SW480 (cell line): ENCODE results near the gene SPOCK1.
"Not testable (repeated sequence)": the region's sequence is repeated elsewhere in the genome, so short reads cannot be mapped to it uniquely, and the experiment has no call there.

ENCODE experiments used
- DNase-seq: peaks from one replicate; pipeline ENCODE4 v3.0.0-alpha.2; 2016; ENCODE audit warnings: low spot score

SPOCK1 gene

DNA sequence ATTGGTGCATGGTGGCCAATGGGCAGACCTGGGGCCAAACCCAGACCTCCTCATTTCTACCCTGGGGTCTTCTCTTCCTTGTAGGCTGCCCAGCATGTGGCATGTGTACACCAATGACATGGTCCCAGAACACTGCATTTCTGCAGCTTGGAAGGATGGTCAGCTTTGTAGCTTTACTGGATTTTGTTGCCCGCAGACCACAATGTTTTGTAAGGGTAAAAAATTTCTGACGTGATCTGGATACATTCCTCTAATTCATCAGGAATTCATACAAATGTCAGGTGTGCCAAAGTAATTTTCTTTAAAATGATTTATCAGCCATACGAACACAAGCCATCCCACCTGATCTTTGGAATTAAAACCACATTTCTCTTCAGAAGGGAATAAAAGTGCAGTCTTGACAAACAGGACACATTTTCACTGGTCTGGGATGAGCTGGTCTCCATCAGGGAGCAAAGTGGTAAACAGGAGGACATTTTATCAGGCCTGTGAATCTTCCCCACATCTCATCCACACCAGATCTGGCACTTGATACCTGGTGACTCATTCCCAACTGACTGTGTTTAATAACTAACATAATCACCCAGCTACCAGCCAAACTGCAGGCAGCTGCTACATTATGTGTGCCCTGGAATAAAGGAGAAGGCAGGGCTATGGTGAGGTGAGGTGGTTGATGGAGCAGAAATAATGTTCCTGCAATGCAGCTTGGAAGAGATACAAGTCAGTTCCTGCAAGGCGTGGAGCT lies 103.9 kb downstream of the SPOCK1 start:
- no peak for DNase-seq

DNA sequence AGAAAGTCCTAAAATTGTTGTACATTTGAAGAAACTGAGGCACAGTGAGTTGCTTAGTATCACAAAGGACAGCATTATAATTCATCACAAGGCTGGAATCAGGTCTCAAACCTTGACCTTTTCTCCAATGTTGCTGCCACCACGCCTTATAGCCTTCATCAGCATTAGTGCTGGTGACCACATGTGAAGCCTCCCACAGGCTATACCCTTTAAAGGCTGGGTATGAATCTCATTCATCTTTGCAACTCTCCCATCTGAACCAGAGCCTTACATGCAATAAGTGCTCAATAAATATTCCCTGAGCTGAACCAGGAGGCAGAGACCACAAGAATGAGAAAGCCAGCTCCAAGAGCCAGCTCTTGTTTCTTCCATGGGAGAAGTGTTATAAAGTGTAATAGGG lies 104.7 kb downstream of the SPOCK1 start:
- DNase-seq, result no peak

DNA sequence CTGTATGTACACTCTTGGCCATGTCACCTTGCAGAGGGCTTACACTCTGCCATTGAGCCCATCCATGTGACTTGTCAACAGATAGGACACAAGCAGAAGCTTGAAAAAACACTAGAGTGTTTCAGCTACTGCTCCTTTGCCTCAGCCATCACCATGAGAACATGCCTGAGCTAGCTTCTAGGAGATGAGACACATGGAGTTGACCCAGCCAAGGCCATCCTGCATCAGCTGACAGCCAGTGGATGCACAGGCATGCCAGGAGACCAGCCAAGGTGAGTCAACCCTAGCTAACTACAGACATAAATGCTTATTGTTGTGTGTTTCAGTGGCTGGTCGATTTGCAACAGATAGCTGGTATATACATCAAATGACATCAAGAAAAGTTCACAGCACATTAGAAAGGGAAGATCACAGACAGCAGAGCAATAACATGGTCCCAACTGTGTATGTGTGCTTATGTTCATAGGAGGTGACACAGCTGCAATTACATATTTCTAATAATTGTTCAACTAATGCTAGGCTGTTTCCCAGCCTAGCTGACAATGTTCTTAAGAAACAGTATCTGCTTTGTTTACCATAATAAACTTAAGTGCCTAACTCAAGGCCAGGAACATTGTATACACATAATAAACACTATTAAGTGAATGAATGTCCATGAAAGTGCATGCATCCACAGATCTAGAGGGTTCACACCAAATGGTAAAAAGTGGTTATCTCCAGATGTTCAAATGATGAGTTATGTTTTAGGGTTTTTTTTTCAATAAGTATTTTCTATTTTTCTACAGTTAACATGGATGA lies 105.7 kb downstream of the SPOCK1 start:
- no peak for DNase-seq

DNA sequence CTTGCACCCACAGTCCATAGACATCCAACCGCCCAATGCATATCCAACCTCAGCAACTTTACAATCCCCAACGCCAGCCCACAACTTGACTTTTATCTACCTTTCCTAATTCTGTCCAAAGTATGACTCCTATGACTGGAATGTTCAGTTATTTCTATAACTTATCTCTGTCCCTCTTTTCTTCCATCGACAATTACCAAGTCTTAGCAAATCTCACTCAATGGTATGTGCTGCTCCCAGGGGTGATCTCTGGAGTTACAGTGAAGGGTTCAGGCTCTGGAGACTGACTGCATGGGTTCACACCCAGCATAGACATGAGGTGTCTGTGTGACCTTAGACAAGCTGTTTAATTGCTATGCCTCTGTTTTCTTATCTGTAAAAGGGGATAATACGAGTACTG lies 106.9 kb downstream of the SPOCK1 start:
- no peak for DNase-seq

DNA sequence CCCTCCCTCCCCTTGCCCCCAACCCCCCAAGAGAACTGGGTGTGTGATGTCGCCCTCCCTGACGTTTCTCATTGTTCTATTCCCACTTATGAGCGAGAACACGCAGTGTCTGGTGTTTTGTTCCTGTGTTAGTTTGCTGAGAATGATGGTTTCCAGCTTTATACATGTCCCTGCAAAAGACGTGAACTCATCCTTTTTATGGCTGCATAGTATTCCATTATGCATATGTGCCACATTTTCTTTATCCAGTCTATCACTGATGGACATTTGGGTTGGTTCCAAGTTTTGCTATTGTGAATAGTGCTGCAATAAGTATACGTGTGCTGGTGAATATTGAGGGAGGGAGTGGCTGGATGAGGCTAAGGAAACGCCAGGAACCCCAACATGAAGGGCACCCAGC lies 108.1 kb downstream of the SPOCK1 start:
- DNase-seq, result not testable (repeated sequence)

DNA sequence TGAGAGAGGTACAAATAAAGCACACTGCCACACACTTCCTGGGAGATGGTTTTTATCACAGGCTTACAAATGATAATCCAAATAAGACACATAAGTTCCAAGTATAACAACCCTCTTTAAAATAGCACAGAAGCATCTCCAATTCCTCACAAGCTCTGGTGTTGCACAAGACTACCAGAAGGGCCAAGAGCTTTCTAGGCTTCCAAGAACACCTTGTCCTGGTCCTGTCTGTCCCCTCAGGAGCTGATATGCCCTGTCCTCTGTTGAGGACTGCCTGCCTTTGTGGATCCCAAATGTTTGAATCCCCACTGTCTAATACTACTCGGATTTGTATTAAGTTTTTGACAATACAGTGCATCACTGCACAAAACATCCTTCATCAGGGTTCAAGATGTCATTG lies 110.1 kb downstream of the SPOCK1 start:
- DNase-seq, result no peak

DNA sequence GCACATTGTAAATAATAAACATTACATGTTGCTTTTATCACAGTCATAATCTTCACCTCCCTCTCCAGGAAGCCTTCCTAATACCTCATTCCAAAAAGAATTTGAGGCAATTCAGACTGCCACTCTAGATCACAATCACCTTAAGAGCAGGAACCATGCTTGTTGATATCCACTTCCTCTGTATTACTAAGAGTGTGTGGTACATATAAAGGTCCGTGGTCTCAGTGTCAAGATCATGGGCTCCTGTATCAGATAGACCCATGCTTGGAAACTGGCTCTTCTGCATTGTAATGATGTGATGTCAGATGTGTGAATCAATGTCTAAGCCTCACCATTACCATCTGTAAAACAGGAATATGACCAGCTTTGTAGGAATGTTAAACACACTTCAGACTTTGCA lies 114.1 kb downstream of the SPOCK1 start:
- DNase-seq, result no peak

DNA sequence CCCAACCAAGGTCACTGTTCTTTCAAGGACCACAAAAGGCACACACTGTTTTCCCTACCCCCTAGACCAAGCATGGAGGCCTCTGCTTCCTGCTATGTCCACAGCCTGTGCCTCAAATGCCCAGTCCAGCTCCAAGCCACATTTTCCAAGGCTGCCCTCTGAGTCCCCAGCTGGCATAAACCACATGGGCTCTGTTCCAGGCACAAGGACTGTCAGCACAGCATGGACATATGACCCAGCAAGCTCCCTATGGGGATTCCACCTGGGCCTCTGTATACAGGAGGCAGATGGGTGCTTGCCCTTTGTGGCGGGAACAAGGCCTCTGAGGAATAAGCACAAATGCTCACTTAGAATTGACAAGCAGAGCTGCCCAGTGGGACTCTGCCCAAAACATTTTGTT lies 115.2 kb downstream of the SPOCK1 start:
- no peak for DNase-seq

DNA sequence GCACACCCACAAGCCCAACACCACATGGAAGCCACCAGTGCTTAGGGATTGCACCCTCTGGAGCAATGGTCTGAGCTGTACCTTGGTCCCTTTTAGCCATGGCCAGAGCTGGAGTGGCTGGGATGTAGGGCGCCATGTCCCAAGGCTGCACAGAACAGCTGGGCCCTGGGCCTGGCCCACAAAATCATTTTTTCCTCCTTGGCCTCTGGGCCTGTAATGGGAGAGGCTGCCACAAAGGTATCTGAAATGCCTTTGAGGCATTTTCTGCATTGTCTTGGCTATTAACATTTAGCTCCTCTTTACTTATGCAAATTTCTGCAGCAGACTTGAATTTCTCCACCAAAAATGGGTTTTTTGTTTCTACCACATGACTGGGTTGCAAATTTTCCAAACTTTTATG lies 117.6 kb downstream of the SPOCK1 start:
- no peak for DNase-seq

DNA sequence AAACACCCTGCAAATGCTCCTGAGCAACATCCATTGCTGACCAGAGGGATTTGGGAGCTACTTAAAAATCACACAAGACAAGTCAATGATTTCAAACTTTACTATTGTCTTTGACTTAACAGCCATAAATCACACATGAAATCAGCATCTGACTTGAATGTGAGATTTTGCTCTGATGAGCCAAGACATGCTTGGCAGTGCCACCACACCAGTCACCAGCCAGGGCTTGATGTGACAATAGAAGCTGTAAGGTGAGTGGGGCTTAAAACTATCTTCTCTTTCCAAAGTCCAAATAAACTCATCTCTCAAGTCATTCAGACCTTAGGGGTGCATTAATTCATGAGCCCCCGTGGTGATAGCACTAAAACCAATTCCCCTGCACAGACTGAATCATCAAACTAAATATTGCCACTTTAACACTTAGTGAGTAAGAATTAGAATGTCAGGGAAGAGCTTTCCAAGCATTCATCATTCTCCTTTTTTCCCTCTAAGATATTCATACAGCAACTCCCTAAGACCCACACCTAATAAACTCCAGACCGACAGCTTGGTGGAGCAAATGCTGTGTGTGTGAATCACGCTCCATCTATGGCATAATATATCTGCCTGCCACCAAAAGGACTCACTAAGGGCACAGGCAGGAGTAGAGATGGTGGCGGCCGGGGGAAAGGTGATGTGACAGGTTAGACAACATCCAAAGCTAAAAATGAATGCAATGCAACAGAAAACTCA lies 119.4 kb downstream of the SPOCK1 start:
- DNase-seq, result no peak

DNA sequence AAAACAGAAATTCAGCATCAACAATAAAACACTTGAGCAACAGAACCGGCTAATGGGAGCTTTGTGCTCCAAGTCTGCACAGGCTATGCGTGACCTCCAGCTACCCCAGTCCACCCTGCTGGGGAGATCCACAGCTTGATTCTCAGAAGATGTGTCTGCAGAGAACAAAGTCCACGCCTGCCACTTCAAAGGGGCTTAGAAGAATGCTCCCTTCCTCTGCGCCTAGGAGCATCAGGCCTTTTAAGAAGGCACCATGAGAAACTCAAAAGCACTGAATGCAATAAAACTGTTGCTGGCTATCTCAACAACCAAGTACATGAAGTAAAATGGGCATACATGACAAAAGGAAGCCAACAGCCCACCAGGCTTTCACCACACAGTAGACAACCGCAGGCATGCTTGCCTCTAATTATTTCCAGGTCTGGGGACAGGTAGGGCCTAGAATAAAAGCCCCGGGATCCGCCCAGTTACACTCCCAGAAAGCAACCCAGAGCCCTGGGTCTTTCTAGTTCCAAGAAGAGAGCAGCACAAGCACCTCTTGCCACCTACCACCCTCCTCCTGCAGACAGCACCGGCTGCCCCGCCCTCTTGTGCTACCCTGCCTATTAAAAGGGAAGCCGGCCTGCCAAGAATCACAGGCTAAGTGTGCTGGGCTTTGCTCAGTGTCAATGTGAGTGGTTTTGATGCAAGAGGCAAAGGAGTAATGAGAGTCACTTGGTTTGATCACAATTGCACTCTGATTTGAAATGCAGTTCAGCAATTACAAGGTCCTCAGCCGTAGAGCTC lies 123.2 kb downstream of the SPOCK1 start:
- no peak for DNase-seq

DNA sequence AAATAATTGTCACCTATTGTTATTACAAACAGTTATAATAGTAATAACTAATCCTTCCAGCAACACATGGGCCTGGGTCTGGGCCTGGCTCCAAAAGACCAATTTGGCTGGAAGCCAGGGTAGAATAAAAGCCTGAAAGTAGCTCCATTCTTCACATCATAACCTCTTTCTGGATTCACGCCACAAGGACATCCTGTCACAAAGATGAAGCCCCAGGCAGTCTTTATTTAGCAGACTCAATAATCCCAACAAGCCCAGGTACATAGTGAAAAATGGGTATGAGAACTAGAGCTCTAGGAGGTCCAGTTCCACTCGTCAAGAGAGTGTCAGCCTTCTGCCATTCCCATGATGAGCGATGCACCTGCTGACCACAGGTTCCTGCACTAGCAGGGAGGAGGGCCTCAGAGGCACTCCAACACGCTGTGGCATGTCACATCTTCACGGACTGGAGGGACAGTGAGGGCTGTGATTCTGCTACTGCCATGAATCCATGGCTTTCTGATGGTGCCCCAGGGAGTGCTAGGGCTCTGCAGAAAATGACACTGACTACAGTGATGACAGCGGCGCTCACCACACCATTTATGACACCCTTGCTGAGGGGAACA lies 124.9 kb downstream of the SPOCK1 start:
- DNase-seq, result no peak

DNA sequence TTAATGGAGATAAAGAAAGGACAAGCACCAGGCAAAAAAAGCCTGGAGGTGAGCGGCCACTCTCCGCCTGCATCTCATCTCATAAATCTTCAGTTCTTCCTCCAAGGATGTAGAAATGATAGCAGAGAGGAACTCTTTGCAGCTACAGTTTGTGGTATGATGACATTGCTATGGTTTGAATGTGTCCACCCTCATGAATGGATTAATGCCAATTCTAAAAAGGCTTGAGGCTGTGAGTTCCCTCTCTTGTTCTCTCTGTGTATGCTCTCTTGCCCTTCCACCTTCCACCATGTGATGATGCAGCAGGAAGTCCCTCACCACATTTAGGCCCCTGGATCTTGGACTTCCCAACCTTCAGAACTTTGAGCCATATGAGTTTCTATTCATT lies 126.4 kb downstream of the SPOCK1 start:
- no peak for DNase-seq

DNA sequence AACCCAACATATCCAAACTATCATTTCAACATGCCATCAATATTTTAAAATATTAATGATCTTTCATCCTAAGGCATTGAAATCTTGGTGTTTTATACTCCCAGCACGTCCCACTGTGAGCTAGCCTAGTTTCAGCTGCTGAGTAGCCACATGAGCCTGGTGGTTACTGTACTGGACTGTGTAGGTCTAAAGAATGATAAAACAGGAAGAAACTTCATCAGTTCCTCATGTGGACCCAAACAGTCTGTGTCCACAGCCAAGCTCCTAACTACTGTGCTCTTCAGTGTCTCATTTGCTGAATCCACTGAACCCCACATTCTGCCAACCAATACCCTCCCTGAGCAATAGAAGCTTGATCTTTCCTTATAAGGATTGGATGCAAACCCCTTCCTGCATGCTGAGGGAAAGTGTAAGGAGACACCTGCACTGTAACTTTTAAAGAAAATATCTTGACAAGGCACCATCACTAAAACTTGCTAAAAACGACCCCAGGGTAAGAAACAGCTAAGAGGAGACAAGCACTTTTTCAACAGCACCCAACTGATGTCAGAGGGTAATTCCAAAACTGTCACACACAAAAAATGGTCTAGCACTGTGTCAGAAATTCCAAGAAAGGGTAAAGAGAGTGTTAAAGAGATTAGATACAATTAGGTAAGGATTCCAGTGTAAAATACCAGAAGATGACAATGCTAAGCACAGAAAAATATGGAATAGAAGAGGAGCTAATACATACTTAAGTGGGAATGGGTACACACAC lies 126.9 kb downstream of the SPOCK1 start:
- no peak for DNase-seq

DNA sequence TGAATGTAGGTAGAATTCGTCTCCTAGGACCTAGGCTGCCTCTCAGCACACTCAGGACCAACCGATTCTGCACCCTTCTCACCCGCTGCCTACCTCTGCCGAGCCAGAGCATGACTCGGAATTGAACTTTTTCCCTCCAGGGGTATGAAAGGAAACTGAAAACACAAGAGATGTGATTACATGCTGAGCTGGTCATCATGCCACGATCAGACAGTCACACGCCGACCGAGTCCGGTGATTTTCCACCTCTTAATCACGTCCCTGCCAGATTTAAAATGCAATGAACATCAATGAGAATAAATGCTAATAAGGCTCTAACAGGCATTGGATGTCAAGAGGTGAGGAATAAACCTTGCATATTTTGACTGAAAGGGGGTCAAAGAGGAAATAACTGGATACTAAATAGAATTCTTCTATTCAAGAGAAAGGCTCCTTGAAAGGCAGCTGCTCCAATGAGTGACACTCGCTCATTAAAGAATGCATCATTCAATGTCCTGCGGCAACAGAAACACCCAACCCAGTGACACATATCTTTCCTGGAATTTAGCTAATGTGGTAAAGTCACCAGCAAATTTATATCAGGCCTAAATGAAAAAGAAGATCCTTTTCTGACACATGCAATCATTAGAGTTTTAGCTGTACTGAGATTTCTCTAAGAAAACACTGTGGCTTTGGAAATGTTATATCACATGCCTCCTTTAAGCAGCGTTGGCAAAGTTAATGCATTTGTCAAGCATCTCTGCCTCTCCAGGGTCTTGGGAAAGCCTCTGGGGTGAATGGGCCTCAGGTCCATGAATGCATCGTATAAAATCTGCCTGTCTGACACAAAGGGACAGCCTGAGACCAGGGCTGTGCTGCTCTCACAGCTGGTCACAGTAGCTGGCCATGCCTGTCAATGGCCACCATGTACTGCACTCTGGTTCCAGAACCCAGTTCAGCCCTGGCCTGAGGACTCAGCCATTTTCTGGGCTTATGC lies 128.7 kb downstream of the SPOCK1 start:
- DNase-seq, result no peak

DNA sequence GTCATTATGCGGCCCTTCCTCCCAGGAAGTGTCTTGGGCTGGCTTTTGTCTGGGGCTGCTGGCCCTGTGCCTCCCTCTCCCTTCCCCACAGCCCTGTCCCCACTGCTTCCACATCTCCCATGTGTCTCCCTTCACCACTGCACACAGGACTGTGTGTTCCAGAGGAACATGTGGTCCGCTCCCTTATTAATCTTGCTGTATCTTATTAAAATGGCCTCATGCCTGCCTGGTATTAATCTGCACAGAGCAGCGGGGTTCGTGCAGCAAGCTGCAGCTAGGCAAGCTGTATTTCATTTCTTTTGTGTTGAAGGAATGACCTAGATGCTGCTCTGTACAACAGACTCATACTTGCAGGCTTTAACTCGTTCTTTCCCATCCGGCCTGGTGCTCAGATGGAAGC lies 130.5 kb downstream of the SPOCK1 start:
- DNase-seq, result no peak

DNA sequence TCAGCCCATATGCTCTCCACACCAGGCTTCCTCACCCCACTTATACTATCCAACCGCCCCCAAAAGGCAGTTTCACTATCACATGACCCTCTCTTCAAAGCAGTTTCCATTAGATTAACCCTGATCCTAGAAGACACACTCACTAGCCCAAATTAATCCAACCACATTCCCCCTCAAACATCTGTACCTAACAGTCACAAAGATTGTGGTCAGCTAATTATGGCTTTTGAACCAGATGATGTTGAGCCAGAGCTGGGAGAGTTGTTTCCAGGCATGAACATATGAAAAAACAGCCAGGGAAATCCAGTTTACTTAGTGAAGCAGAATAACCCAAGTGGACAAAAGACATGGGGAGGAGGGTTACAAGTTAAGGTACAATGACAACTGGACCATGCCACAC lies 131.2 kb downstream of the SPOCK1 start:
- no peak for DNase-seq

DNA sequence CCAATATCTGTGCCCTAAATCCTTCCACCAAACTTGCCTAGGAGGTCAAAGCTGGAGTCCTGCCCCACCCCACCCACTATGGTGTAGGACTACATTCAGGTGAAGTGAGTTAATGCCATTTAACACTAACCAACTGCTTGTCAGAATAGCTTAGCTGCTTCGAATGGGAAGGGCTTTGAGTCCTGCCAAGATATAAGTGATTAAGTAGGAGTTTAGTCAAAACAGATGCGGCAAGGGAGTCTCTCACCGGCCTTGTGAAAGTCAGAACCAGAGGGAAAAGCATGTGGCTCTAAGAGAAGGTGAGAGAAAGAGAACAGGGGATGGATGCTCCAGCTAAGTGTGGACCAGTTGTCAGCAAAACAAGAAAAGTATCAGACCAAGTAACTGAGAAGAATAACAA lies 132.6 kb downstream of the SPOCK1 start:
- no peak for DNase-seq

DNA sequence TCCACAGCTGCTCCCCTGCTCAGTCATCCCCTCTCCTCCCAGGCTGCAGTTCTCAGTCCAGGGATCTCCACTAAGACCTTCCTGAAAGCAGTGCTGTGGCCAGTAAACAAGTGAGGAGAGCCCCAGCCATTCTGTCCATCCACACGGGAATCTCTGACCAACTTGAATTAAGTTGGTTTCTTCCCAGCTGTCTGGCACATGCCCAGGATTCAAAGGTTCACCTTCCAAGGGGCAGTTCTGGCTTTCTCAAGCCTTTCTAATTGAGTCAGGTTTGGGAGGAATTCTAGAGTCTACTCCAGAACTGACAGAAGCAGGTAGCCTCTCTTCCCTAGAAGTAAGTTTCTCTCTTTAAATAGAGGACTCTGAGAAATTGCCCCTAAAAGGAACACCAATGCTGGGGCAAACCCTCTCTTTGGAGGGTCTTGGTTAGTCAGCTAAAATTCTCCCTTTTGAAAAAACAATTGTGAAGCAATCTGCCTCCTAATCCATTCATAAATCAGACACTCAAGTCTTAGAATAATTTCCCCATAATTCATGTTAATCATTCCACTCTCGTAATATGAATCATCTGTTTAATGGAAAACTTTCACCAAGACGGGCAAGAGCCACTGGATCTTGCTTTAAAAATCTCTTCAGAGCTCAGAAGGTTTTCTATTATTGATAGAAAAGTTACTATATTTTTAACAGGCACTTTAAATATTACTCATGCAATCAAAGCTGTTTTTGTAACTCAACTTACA lies 133.8 kb downstream of the SPOCK1 start:
- DNase-seq, result no peak
